ENCODE measurements around the gene UBALD2. TPM values are rescaled to one million over a fixed set of nuclear protein-coding genes. Genes with fewer than 3 reads are reported as not detected.

The UBALD2 gene
- total and polyA plus RNA-seq, 2 of the 13 experiments (the other 11 are each of a cell fraction or from before 2014, with no cell fraction given): 3.3 to 89.7 TPM

DNA sequence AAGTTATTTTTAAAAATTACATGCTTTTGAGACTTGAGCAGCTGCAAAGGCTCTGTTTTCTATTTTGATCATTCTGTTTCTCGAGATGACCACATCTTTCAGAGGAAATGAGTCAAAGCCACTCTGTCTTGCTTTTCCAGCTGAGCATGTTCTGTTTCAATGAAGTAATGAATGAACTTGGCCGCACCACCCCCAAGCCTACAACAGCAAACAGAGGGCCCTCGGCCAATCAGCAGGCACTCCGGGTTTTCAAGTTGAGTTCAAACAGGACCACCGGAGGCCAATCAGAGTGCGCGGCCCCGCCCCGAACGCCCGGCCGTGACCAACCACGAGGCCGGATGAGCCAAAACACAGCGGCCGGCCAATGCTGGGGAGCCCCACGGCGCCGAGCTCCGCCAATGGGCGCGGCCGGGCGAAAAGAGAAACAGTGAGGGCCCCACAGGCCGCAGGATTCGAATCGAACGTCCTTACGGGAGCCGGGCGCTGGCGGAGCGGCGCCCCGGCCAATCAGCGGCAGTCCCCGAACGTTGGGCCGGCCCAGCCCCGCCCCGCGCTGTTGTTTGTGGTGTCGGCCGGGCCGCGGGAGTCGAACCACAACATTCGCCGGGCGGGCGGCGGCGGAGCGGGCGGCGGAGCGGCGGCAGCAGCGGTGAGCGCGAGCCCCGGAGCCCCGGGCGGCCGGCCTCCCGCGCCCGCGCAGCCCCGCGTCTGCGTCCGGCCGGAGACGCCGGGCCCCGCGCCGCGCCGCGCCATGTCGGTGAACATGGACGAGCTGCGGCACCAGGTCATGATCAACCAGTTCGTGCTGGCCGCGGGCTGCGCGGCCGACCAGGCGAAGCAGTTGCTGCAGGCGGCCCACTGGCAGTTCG lies at the start of gene UBALD2 (continued):
- TF ChIP-seq, protein P1, sequence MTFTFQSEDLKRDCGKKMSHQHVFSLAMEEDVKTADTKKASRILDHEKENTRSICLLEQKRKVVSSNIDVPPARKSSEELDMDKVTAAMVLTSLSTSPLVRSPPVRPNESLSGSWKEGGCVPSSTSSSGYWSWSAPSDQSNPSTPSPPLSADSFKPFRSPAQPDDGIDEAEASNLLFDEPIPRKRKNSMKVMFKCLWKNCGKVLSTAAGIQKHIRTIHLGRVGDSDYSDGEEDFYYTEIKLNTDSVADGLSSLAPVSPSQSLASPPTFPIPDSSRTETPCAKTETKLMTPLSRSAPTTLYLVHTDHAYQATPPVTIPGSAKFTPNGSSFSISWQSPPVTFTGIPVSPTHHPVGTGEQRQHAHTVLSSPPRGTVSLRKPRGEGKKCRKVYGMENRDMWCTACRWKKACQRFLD (CRISPR knock-in tag; IDR thresholded peaks at IDR 0.05; ENCODE audit: borderline replicate concordance): no peak
- TF ChIP-seq GZF1 (CRISPR knock-in tag; IDR thresholded peaks at IDR 0.05): no peak
- TF ChIP-seq, protein P2, sequence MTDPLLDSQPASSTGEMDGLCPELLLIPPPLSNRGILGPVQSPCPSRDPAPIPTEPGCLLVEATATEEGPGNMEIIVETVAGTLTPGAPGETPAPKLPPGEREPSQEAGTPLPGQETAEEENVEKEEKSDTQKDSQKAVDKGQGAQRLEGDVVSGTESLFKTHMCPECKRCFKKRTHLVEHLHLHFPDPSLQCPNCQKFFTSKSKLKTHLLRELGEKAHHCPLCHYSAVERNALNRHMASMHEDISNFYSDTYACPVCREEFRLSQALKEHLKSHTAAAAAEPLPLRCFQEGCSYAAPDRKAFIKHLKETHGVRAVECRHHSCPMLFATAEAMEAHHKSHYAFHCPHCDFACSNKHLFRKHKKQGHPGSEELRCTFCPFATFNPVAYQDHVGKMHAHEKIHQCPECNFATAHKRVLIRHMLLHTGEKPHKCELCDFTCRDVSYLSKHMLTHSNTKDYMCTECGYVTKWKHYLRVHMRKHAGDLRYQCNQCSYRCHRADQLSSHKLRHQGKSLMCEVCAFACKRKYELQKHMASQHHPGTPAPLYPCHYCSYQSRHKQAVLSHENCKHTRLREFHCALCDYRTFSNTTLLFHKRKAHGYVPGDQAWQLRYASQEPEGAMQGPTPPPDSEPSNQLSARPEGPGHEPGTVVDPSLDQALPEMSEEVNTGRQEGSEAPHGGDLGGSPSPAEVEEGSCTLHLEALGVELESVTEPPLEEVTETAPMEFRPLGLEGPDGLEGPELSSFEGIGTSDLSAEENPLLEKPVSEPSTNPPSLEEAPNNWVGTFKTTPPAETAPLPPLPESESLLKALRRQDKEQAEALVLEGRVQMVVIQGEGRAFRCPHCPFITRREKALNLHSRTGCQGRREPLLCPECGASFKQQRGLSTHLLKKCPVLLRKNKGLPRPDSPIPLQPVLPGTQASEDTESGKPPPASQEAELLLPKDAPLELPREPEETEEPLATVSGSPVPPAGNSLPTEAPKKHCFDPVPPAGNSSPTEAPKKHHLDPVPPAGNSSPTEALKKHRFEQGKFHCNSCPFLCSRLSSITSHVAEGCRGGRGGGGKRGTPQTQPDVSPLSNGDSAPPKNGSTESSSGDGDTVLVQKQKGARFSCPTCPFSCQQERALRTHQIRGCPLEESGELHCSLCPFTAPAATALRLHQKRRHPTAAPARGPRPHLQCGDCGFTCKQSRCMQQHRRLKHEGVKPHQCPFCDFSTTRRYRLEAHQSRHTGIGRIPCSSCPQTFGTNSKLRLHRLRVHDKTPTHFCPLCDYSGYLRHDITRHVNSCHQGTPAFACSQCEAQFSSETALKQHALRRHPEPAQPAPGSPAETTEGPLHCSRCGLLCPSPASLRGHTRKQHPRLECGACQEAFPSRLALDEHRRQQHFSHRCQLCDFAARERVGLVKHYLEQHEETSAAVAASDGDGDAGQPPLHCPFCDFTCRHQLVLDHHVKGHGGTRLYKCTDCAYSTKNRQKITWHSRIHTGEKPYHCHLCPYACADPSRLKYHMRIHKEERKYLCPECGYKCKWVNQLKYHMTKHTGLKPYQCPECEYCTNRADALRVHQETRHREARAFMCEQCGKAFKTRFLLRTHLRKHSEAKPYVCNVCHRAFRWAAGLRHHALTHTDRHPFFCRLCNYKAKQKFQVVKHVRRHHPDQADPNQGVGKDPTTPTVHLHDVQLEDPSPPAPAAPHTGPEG (CRISPR knock-in tag; IDR thresholded peaks at IDR 0.05): peak; percentile 24; the same call in 1 of the 2 replicates
- peak; percentile 88; the same call in 1 of the 2 replicates for TF ChIP-seq PRMT3 (CRISPR knock-in tag; IDR thresholded peaks at IDR 0.05; ENCODE audit: borderline replicate concordance, low read depth)
- TF ChIP-seq MBNL3 (CRISPR knock-in tag; conservative IDR thresholded peaks at IDR 0.05): no peak
- 0 out of 2 replicates have a peak, but pooled peaks have one; percentile 15 for TF ChIP-seq CEBPB (IDR thresholded peaks at IDR 0.05; ENCODE audit: borderline replicate concordance, low read depth, low read length)
- TF ChIP-seq SRF (IDR thresholded peaks at IDR 0.05; ENCODE audit: low read depth, low read length): no peak
- no peak for TF ChIP-seq ZFP41 (CRISPR knock-in tag; IDR thresholded peaks at IDR 0.05; ENCODE audit: borderline replicate concordance)
- TF ChIP-seq YY1 (IDR thresholded peaks at IDR 0.05; ENCODE audit: insufficient read depth, insufficient replicate concordance, low read depth, low read length): peak; percentile 75
- no peak for TF ChIP-seq ZEB1 (IDR thresholded peaks at IDR 0.05; ENCODE audit: insufficient replicate concordance, low read depth)
- peak; percentile 98 for TF ChIP-seq ZNF24 (IDR thresholded peaks at IDR 0.05)
- TF ChIP-seq, protein P3, sequence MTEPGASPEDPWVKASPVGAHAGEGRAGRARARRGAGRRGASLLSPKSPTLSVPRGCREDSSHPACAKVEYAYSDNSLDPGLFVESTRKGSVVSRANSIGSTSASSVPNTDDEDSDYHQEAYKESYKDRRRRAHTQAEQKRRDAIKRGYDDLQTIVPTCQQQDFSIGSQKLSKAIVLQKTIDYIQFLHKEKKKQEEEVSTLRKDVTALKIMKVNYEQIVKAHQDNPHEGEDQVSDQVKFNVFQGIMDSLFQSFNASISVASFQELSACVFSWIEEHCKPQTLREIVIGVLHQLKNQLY (CRISPR knock-in tag; IDR thresholded peaks at IDR 0.05): 0 out of 2 replicates have a peak, but pooled peaks have one; percentile 21

Data from HepG2 (cell line).